Esophagus muscularis mucosa (tissue), 4 donors: ENCODE measurements around the gene CSE1L.

Experiments used
- CTCF ChIP-seq, 3 experiments: fragments of 200-600 bp in 2 of 3; fragments of 450-650 bp in 1 of 3; sonication (generic) in 2 of 3; IDR thresholded peaks; one replicate each; pipeline ENCODE4 v1.5.1; 2017 to 2019; ENCODE audit warnings: antibody characterized with exemption in 3 of 3, mild to moderate bottlenecking in 2 of 3, moderate library complexity in 1 of 3
- EP300 ChIP-seq: sonication (generic); formaldehyde crosslinking; IDR thresholded peaks from one replicate; pipeline ENCODE4 v1.6.1; 2017; ENCODE audit warnings: antibody characterized with exemption
- POLR2A ChIP-seq: fragments of 450-650 bp; IDR thresholded peaks from one replicate; pipeline ENCODE4 v1.6.1; 2017; ENCODE audit warnings: antibody characterized with exemption, moderate library complexity, mild to moderate bottlenecking, low read depth

- TF ChIP-seq CTCF (IDR thresholded peaks at IDR 0.05), result no peak
- no peak for TF ChIP-seq POLR2A
- TF ChIP-seq EP300, result no peak
These were observed 44.4 kb upstream of the CSE1L start for GRCh38 chr20:49001741-49002140.
